IPS DF 4.7 (cell line): ENCODE results near the gene CCDC73.

Experiments
- DNase-seq: peaks from one replicate; pipeline ENCODE4 v3.0.0-alpha.2; 2013; ENCODE audit warnings: low spot score; ENCODE audit errors: extremely low read depth

The CCDC73 gene

DNA sequence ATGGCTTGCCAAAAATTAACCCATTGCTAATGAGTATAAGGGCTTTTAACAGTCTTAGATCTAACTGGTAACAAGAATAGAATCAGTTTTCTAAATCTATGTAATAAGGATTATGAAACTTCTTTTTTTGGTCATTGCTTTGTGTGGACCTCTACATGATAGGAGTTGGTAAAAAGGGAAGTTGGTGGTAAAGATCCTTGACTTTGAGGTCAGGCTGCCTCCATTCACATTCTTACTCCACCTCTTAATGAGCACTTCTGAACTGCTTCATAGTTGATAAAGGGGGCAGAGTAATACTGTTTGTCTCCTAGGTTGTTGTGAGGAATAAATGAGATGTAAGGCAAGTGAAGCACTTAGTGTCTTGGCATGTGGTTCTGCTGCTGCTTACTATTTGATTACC lies 200.2 kb downstream of the CCDC73 start:
- no peak for DNase-seq

DNA sequence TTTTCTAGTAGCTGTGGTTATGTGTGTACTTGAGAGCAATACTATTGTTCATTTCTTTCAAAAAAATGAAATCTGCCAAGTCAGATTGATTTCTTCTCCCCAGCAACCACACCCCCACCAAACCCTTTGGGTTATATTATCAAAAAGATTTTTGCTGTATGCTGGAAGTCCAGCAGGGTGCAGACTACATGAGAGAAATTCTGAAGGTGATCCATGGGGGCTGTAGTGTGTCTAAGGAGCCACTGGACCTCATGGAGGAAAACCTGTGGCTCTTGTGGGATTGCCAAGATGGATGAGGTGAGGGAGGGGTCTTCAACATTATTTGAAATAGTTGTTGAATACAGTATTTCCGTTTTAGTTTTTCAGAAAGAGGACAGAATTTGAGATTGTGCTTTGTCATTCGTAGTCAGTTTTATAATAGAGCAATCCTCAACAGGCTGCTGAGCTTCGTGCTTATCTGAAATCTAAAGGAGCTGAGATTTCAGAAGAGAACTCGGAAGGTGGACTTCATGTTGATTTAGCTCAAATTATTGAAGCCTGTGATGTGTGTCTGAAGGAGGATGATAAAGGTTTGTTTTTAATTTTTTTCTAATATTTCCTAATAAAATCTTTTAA lies 207.8 kb downstream of the CCDC73 start:
- no peak for DNase-seq

- no peak for DNase-seq
These were observed 209.5 kb downstream of the CCDC73 start for GRCh38 chr11:32584921-32585320.

GRCh38 chr11:32583459-32584271 lies 210.8 kb downstream of the CCDC73 start, which contains the start of gene EIF3M:
TSS of gene EIF3M (plus strand) at chr11:32583831. CDS start at chr11:32583888, 57 bp downstream.
- peak; percentile 72 for DNase-seq

DNA sequence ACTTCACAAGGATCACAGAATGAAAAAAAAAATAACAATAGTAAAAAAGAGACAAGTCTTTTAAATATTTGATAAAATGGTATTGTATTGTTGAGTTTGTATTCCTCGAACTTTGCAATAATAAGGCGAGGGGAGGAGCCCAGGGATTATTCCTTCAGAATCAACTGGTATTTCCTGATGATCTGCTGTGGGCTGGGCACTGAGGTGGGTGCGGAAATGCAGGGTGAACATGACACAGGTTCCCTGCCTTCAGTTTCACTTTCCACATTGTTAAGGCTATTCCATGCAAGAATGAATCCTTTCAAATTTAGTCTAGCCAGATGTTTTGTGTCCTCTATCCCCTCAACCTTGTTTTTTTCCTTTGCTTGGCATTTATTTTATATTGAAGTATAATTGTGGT lies 212.9 kb downstream of the CCDC73 start:
- no peak for DNase-seq

DNA sequence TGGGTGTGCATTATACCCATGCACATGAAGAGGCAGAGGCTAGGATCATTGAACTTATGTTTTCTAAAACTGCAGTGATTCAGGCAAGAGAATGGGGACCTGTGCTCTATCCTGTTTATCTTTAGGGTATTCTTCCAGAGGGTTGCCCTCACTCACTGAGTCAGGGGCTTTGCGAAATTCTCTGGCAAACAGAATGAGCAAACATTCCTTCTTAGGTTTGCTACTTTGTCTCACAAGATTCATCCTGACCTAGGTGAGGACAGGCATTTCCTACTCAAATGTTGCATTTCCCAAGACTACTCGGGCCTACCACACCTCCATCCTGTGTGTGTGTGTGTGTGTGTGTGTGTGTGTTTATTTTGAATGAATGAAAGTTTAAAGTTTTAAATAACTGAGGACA lies 213.5 kb downstream of the CCDC73 start:
- no peak for DNase-seq

GRCh38 chr11:32576456-32576855 lies 218.0 kb downstream of the CCDC73 start:
- no peak for DNase-seq

GRCh38 chr11:32575070-32575469 lies 219.4 kb downstream of the CCDC73 start:
- DNase-seq: no peak

- no peak for DNase-seq
These were observed 220.0 kb downstream of the CCDC73 start for GRCh38 chr11:32574421-32574820.

DNA sequence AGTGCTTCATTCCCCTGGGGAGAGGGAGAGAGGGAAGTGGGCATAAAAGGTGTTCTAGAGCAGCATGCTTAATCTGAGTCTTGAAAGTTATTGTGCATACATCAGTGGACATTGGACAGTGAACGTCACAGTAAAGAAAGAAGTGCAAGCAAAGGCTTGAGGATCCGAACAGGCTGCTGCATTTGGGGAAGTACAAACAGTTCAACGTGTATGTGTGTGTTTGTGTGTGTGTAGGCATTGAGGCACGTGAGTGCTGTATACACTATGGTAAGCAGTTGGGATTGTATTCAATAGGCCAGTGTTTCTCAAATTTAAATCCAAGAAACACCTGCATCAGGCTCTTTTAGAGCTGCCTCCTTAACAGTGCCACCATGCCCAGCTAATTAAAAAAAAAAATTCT lies 221.2 kb downstream of the CCDC73 start:
- no peak for DNase-seq

DNA sequence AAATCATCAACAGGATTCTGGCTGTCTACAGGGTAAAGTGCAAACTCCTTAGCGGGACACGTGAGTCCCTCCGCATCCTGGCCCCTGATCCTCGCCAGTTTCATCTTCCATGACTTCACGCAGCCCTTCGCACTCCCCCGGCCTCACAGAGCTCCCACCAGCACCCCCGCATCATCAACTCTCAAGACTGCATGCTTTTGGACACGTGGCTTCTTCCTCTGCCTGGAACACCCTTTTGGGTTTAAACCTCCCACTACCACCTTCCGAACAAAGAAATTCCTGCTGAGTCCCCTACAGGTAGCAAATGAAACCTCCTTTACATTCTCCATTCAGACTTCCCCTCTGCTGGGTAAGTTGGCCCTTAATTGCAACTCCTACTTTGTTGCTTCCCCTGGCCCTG lies 223.4 kb downstream of the CCDC73 start:
- DNase-seq: peak; percentile 30

GRCh38 chr11:32569313-32569881 lies 225.1 kb downstream of the CCDC73 start:
- no peak for DNase-seq

GRCh38 chr11:32567154-32567553 lies 227.3 kb downstream of the CCDC73 start:
- DNase-seq: no peak

DNA sequence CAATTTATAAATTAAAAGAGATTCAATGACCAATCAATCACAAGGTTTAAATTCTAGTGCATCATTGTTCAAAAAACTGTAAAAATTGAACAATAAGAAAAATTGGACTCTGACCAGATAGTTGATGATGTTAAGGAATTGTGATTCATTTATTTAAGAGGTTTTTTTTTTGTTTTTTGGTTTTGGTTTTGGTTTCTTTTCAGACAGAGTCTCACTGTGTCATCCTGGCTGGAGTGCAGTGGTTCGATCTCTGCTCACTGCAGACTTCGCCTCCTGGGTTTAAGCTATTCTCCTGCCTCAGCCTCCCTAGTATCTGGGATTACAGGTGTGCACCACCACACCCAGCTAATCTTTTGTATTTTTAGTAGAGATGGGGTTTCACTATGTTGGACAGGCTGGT lies 227.9 kb downstream of the CCDC73 start:
- DNase-seq: no peak

DNA sequence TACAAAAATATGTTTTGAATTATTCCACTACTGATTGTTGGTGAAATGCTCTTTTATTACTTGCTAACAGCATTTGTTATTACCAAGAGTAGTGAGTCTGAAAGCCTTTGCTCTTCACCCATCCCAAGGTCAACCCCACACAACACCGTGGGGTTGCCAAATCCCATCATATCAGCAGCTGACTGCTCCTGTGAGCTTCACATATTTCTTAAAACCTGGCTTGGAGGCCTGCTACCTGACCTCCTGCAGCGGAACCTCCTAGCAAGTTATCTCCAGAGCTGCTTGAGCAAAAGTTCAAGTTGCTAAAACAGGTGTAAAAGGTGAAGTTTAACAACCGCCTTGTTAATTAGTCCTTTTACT lies 230.9 kb downstream of the CCDC73 start:
- DNase-seq: no peak

DNA sequence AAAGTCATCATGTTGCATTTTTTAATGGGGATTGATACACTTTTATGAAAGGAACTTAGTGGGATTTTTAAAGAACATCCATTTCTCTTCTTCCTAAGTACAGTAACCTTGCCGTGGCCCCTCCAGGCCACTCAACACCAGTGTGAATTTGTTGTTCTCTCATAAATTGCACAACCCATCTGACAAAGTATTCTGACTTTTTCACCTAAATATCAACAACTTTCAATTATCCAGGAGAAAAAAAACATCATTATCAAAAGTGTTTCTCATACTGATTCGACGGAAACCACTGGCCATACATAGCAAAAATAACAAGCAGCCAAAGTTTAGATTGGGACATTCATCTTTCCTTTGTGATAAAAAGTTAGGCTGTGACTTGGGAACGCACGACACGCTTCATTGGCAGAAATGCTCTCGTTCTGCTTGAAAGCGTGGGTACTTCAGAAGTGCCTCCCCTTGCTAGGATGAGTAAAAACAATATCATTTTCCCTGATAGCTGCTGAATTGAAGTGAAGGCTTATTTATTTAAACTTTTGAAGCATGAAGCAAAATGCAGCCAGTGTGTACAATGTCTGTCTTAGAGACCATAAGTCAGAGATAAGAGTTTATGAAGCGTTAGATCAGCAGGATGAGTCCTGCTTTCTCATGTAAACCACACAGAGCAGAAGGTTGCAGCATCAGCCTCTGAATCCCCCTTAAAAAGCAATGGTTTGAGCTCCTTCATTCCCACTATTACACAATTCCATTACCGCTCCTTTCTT lies 231.4 kb downstream of the CCDC73 start:
- no peak for DNase-seq

DNA sequence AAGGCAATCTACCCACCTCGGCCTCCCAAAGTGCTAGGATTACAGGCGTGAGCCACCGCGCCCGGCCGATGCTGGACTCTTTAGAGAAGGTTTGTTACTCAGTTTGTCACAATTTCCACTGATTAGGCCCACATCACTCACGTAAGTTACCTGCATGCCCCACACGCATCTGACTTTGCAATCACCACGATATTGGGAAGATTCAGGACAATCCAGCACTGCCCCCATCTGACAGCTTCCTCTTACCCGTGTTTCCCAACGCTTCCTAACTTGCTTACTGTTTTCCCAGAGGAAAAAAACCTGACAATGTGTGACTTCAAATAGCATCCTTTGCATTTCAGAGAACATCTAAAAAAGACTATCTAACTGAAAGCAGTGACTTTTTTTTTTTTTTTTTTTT lies 232.6 kb downstream of the CCDC73 start:
- DNase-seq: no peak

GRCh38 chr11:32555895-32556294 lies 238.6 kb downstream of the CCDC73 start:
- no peak for DNase-seq

DNA sequence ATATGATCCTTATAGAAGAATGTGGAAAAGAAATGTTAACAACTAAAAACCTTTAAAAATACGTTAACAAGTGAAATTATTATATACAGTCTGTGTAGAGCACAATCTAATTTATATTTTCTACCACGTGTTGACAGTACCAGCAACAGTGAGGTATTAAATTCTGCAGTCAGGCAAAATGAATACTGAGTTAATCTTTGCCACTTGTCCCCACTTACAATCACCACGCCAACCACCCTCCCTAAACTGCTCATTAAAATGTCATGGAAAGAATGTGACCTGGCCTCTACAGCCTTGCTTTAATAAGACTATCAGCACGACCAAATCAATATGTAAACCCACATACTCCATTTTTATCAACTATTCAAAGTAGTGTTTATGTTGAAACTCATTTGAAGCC lies 239.4 kb downstream of the CCDC73 start:
- no peak for DNase-seq
